IMR-90 (cell line): ENCODE measurements around the gene CNP. TPM values are rescaled to one million over a fixed set of nuclear protein-coding genes. Genes with fewer than 3 reads are reported as not detected.

Source experiments
- ATAC-seq: fragments of 200-7000 bp; cut with Tn5 transposase; 2 replicates; pipeline ENCODE4 v1.9.1; 2020; ENCODE audit warnings: low read depth, mild to moderate bottlenecking, moderate library complexity
- BruUV-seq: library from RNA; stranded (reverse); fragments of 400-500 nt; replicated peaks from 2 replicates; lab custom pipeline; 2021; lab: Mats Ljungman, UMichigan
- CTCF ChIA-PET: fragments of 300-600 bp; formaldehyde crosslinking; extraction: SDS; loops from one replicate; lab custom pipeline; 2021; ENCODE audit warnings: antibody characterized with exemption; lab: Yijun Ruan, JAX
- POLR2A ChIA-PET: fragments of 300-600 bp; sonication (Branson Sonifier 250); formaldehyde crosslinking; loops from one replicate; lab custom pipeline; 2022; ENCODE audit warnings: antibody characterized with exemption; ENCODE audit not compliant: unreplicated experiment; lab: Charles Lee
- DNase-seq: peaks from one replicate; pipeline ENCODE4 v3.0.0; 2013
- H2AFZ ChIP-seq: replicated peaks from 2 replicates; pipeline ENCODE3; 2013; ENCODE audit warnings: low read length, mild to moderate bottlenecking; ENCODE audit not compliant: poor library complexity
- H2AK5ac ChIP-seq: 2 replicates; pipeline ENCODE4 v1.6.1; 2013; ENCODE audit warnings: low read depth, low read length, inconsistent platforms
- H2AK9ac ChIP-seq: replicated peaks from 2 replicates; pipeline ENCODE3; 2013; ENCODE audit warnings: mild to moderate bottlenecking, low read depth, low read length, moderate library complexity; ENCODE audit not compliant: poor library complexity
- H2BK120ac ChIP-seq: 2 replicates; pipeline ENCODE4 v1.6.1; 2013; ENCODE audit warnings: low read depth, low read length, inconsistent platforms
- H2BK15ac ChIP-seq: 3 replicates; pipeline ENCODE4 v1.6.1; 2013; ENCODE audit warnings: low read depth, low read length, inconsistent platforms
- H2BK20ac ChIP-seq: 2 replicates; pipeline ENCODE4 v1.6.1; 2013; ENCODE audit warnings: low read depth, mild to moderate bottlenecking, inconsistent platforms, low read length, moderate library complexity
- H2BK5ac ChIP-seq: 2 replicates; pipeline ENCODE4 v1.6.1; 2013; ENCODE audit warnings: mild to moderate bottlenecking, low read depth, low read length, inconsistent platforms; ENCODE audit not compliant: poor library complexity, severe bottlenecking
- H3K14ac ChIP-seq: replicated peaks from 2 replicates; pipeline ENCODE4 v1.6.1; 2013; ENCODE audit warnings: low read depth, low read length, inconsistent platforms
- H3K18ac ChIP-seq: 2 replicates; pipeline ENCODE4 v1.6.1; 2013; ENCODE audit warnings: low read depth, low read length, control low read depth
- H3K23ac ChIP-seq: 2 replicates; pipeline ENCODE4 v1.6.1; 2013; ENCODE audit warnings: low read depth, low read length, inconsistent platforms
- H3K27ac ChIP-seq: 2 replicates; pipeline ENCODE4 v1.5.1; 2013; ENCODE audit warnings: mild to moderate bottlenecking, control low read depth, low read length; ENCODE audit not compliant: insufficient read depth
- H3K27me3 ChIP-seq: 2 replicates; pipeline ENCODE4 v1.6.1; 2013; ENCODE audit warnings: low read length; ENCODE audit not compliant: control insufficient read depth, insufficient read depth
- H3K36me3 ChIP-seq: 2 replicates; pipeline ENCODE4 v1.6.1; 2013; ENCODE audit warnings: low read length, mixed read lengths; ENCODE audit not compliant: control insufficient read depth, insufficient read depth
- H3K4ac ChIP-seq: 2 replicates; pipeline ENCODE4 v1.6.1; 2013; ENCODE audit warnings: low read depth, low read length, inconsistent platforms
- H3K4me1 ChIP-seq: 2 replicates; pipeline ENCODE4 v1.6.1; 2013; ENCODE audit warnings: low read length, mixed read lengths; ENCODE audit not compliant: control insufficient read depth, insufficient read depth
- H3K4me2 ChIP-seq: 2 replicates; pipeline ENCODE4 v1.6.1; 2013; ENCODE audit warnings: low read depth, mild to moderate bottlenecking, control low read depth, low read length, moderate library complexity
- H3K4me3 ChIP-seq: 2 replicates; pipeline ENCODE4 v1.5.1; 2013; ENCODE audit warnings: low read depth, mild to moderate bottlenecking, control low read depth, low read length, moderate library complexity; ENCODE audit not compliant: insufficient read depth
- H3K56ac ChIP-seq: 2 replicates; pipeline ENCODE4 v1.6.1; 2013; ENCODE audit warnings: low read length, inconsistent platforms; ENCODE audit not compliant: insufficient read depth; ENCODE audit errors: extremely low read depth
- H3K79me1 ChIP-seq, 2 experiments: 2 replicates each; pipeline ENCODE4 v1.6.1; 2013; ENCODE audit warnings: low read length in 2 of 2, inconsistent platforms in 1 of 2, low read depth in 1 of 2
- H3K9ac ChIP-seq: 2 replicates; pipeline ENCODE4 v1.6.1; 2013; ENCODE audit warnings: low read depth, low read length, control low read depth
- H3K9me1 ChIP-seq: 2 replicates; pipeline ENCODE4 v1.6.1; 2013; ENCODE audit warnings: low read length, inconsistent platforms; ENCODE audit not compliant: insufficient read depth
- H3K9me3 ChIP-seq: 2 replicates; pipeline ENCODE4 v1.6.1; 2013; ENCODE audit warnings: low read length; ENCODE audit not compliant: control insufficient read depth, insufficient read depth
- H4K20me1 ChIP-seq: 2 replicates; pipeline ENCODE4 v1.6.1; 2013; ENCODE audit warnings: low read length, inconsistent platforms; ENCODE audit not compliant: insufficient read depth
- H4K5ac ChIP-seq: 2 replicates; pipeline ENCODE4 v1.6.1; 2013; ENCODE audit warnings: mild to moderate bottlenecking, low read depth, low read length, control low read depth
- H4K8ac ChIP-seq, 2 experiments: 2 replicates each; pipeline ENCODE4 v1.6.1; 2013; ENCODE audit warnings: low read depth in 2 of 2, low read length in 2 of 2, control low read depth in 1 of 2, inconsistent platforms in 1 of 2
- H4K91ac ChIP-seq: 2 replicates; pipeline ENCODE4 v1.6.1; 2013; ENCODE audit warnings: low read depth, low read length, inconsistent platforms; ENCODE audit not compliant: insufficient read depth
- CEBPB ChIP-seq: IDR thresholded peaks from 2 replicates; pipeline ENCODE4 v1.6.1; 2012; ENCODE audit warnings: low read depth, low read length, improper control_type of control experiment
- CHD1 ChIP-seq: IDR thresholded peaks from 2 replicates; pipeline ENCODE4 v1.6.1; 2012; ENCODE audit warnings: low read depth, low read length, improper control_type of control experiment
- CTCF ChIP-seq: conservative IDR thresholded peaks from 2 replicates; pipeline ENCODE4 v1.5.1; 2012; ENCODE audit warnings: mild to moderate bottlenecking, low read depth, low read length, improper control_type of control experiment
- ELK1 ChIP-seq: fragments of 150-350 bp; IDR thresholded peaks from 2 replicates; pipeline ENCODE4 v1.6.1; 2016; ENCODE audit warnings: low read depth, mild to moderate bottlenecking, low read length, moderate library complexity, borderline replicate concordance
- FOS ChIP-seq: fragments of 150-350 bp; IDR thresholded peaks from 2 replicates; pipeline ENCODE4 v1.6.1; 2016; ENCODE audit warnings: low read depth, low read length
- MAFK ChIP-seq: IDR thresholded peaks from 2 replicates; pipeline ENCODE4 v1.6.1; 2012; ENCODE audit warnings: low read depth, low read length, improper control_type of control experiment
- MAZ ChIP-seq: IDR thresholded peaks from 2 replicates; pipeline ENCODE4 v1.6.1; 2012; ENCODE audit warnings: low read depth, mild to moderate bottlenecking, low read length, improper control_type of control experiment, moderate library complexity, borderline replicate concordance
- MXI1 ChIP-seq: IDR thresholded peaks from 2 replicates; pipeline ENCODE4 v1.6.1; 2012; ENCODE audit warnings: low read depth, mild to moderate bottlenecking, low read length, moderate library complexity, borderline replicate concordance
- NFE2L2 ChIP-seq: fragments of 150-350 bp; IDR thresholded peaks from 2 replicates; pipeline ENCODE4 v1.6.1; 2016; ENCODE audit warnings: low read depth, mild to moderate bottlenecking, low read length
- POLR2A ChIP-seq: IDR thresholded peaks from 2 replicates; pipeline ENCODE4 v1.6.1; 2012; ENCODE audit warnings: mild to moderate bottlenecking, low read depth, low read length
- RAD21 ChIP-seq: IDR thresholded peaks from 2 replicates; pipeline ENCODE4 v1.6.1; 2012; ENCODE audit warnings: low read length, improper control_type of control experiment
- RFX5 ChIP-seq: IDR thresholded peaks from 2 replicates; pipeline ENCODE4 v1.8.0; 2012; ENCODE audit warnings: low read depth, mild to moderate bottlenecking, low read length, moderate library complexity
- SMC3 ChIP-seq: fragments of 150-350 bp; IDR thresholded peaks from 2 replicates; pipeline ENCODE4 v1.6.1; 2016; ENCODE audit warnings: low read depth, mild to moderate bottlenecking, antibody characterized with exemption, low read length, moderate library complexity
- WGBS, 2 experiments: methylation state at CpG; one replicate each; pipeline versions ENCODE4 v1.1.5 to v1.1.7; 2013; ENCODE audit warnings: missing lambda C conversion rate in 2 of 2; ENCODE audit not compliant: insufficient read length in 1 of 2; ENCODE audit errors: extremely low coverage in 2 of 2; 5-methylcytosine and 5-hydroxymethylcytosine counted together
- dilution Hi-C: fragments of 300-500 bp; cut with HindIII; formaldehyde crosslinking; loops from one replicate; pipeline ENCODE4 v1.14.3; 2018; ENCODE audit warnings: low sequenced_read_pairs; ENCODE audit not compliant: unreplicated experiment
- in situ Hi-C: fragments of 300-500 bp; cut with MboI; formaldehyde crosslinking; loops from 3 replicates; pipeline ENCODE4 v1.14.3; 2019; ENCODE audit warnings: low sequenced_read_pairs, inconsistent platforms, mixed read lengths
- intact Hi-C: fragments of 100-400 bp; cut with micrococcal nuclease; formaldehyde crosslinking; loops from 2 replicates; pipeline ENCODE4 v1.10.0; 2022
- polyA plus RNA-seq, 3 experiments: library from polyadenylated mRNA; depleted of rRNA; stranded (reverse); fragments of >200 nt; gene quantifications; 2 replicates each; pipeline ENCODE4 v1.2.3, GENCODE V29; 2012; ENCODE audit warnings: low replicate concordance in 1 of 3
- total RNA-seq: library from RNA; depleted of rRNA; stranded (reverse); fragments of >200 nt; gene quantifications from 2 replicates; pipeline ENCODE4 v1.2.3, GENCODE V29; 2012
- TF ChIP-seq, protein P1 (sequence below): fragments of 150-350 bp; IDR thresholded peaks from 2 replicates; pipeline ENCODE4 v1.6.1; 2017; ENCODE audit warnings: mild to moderate bottlenecking, antibody characterized with exemption, low read length, low read depth

Gene CNP
- total and polyA plus RNA-seq, 2 of the 4 experiments (the other 2 are of a cell fraction), result 45.5 to 46.4 TPM

DNA sequence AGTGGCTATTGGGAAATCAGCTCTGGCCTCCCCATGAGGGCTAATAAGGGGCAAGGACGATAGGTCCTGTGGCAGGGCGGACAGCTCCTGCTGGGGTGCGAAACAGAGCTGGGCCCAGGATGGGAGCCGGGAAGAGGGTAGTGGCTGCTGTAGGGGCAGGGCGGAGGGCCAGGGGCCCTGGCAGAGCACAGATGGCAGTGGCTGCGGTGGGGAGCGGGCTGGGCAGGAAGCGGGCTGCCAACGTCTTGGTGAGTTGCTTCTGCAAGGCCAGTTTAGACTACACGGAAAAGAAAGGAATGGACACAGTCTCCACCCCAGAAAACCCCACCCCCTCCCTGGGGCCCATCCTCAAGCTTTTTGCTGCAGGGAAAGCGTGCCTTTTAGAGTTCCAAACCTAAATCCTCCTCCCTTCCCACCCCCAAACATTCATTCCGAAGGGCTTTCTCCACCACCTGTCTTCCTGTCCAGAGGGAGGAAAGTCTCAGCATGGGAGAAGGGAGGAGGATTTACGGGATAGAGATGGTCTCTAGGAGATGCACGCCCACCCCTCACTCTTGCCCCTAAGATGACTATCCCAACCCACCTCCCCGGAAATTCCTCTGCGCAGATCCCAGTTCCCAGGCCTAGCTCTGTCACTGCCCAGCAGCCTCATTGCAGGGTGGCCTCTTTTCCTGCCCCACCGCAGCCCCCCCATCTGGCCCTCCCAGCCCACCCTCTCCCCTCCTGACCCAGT, 60.4 kb downstream of the CNP start:
- Histone ChIP-seq H3K9ac (no peak overlapping the region), H3K4me3 (no peak overlapping the region), H3K27ac (no peak overlapping the region), H3K4ac (no peak overlapping the region), H2AFZ (peak overlapping the region; percentile 24), H2AK9ac (no peak overlapping the region), H3K9me1 (peaks cover 6% of the 10 kb centered on the region; the same call in 1 of the 2 replicates), H3K18ac (no peak overlapping the region), H4K91ac (no peak overlapping the region), H2BK5ac (no peak overlapping the region), H3K36me3 (peaks cover 18% of the 10 kb centered on the region), H3K4me1 (peaks cover 7% of the 10 kb centered on the region), H2BK20ac (no peak overlapping the region), H3K23ac (no peak overlapping the region), H3K14ac (no peak overlapping the region), H2BK15ac (no peak overlapping the region), H3K9me3 (no peaks in the 10 kb centered on the region), H4K8ac (no peak overlapping the region), H3K56ac (no peak overlapping the region), H2BK120ac (no peak overlapping the region), H4K20me1 (peaks cover 12% of the 10 kb centered on the region; the same call in 1 of the 2 replicates), H3K79me1 (peaks cover 0 to 15% of the 10 kb centered on the region in 2 experiments; a peak in 1 of 4 replicates), H2AK5ac (0 out of 2 replicates have a peak overlapping the region, but pooled peaks have one; percentile 14), H3K4me2 (no peak overlapping the region), H4K5ac (no peak overlapping the region), H3K27me3 (peaks cover 12% of the 10 kb centered on the region)
- ChIA-PET CTCF (no interaction called here), POLR2A (interaction anchor here (0.5 to 0.9 kb wide), 3 partner anchors 10 to 456 kb away, joined by 3 read pairs; partner anchors contain the start of gene DNAJC7)
- in situ Hi-C loops, result loop anchor here (5.0 kb wide), 1 partner anchor 85 kb away; the partner anchor contains the start of gene DHX58
- dilution Hi-C loops, result no loop called here
- 40% methylated on average over 1 of the region's 17 CpGs; no CpG with 5 or more reads in 1 of the 2 experiments for WGBS, 2 experiments
- no TSS peak for BruUV-seq
- intact Hi-C loops, result loop anchor here (5.0 kb wide), 1 partner anchor 375 kb away; no protein-coding TSS in a partner anchor
- no peak for DNase-seq
- no peak for ATAC-seq
- TF ChIP-seq CTCF, result no peak
- TF ChIP-seq MXI1, result no peak
- TF ChIP-seq, protein P1, sequence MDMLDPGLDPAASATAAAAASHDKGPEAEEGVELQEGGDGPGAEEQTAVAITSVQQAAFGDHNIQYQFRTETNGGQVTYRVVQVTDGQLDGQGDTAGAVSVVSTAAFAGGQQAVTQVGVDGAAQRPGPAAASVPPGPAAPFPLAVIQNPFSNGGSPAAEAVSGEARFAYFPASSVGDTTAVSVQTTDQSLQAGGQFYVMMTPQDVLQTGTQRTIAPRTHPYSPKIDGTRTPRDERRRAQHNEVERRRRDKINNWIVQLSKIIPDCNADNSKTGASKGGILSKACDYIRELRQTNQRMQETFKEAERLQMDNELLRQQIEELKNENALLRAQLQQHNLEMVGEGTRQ, result no peak
- TF ChIP-seq RAD21, result no peak
- no peak for TF ChIP-seq RFX5
- TF ChIP-seq NFE2L2, result no peak
- TF ChIP-seq MAFK, result no peak
- TF ChIP-seq ELK1, result no peak
- no peak for TF ChIP-seq SMC3
- TF ChIP-seq MAZ, result no peak
- TF ChIP-seq FOS, result no peak
- TF ChIP-seq POLR2A, result no peak
- TF ChIP-seq CEBPB, result no peak
- TF ChIP-seq CHD1, result no peak
